CD1c-positive myeloid dendritic cell (primary cell): Measurements from ENCODE around the gene PPP2R5C.
A peak's percentile ranks its signal among the peaks of the same experiment; 100 is the strongest.

Experiments used
- DNase-seq: peaks from one replicate; pipeline ENCODE4 v3.0.0-alpha.2; 2016; ENCODE audit errors: extremely low spot score

PPP2R5C gene

DNA sequence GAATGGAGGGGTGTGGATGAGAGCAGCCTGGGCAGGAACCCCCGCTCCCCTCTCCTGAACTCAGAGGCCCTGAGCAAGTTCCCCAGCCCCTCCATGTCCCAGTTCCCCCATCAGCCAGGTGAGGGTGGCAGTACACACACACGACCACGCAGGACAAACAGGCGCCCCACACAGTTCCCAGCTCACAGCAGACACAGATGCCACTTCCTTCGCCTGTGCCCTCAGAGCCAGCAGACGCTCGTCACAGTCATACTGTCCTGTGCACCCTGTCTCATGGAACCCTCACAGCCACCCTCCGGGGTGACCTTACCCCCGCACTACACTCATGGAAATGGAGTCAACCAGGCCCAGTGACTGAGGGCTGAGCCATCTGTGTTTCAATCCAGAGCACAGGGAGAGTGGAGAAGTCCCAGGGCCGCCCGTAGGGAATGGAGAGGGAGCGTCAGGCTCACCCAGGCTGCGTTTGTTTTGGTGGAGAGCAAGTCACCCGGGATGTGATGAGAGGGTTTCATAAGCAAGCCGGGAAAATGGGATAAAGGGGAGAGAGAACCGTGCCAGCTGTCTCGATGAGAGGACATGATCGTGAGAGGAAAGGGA lies 155.4 kb downstream of the PPP2R5C start:
- DNase-seq, result no peak

DNA sequence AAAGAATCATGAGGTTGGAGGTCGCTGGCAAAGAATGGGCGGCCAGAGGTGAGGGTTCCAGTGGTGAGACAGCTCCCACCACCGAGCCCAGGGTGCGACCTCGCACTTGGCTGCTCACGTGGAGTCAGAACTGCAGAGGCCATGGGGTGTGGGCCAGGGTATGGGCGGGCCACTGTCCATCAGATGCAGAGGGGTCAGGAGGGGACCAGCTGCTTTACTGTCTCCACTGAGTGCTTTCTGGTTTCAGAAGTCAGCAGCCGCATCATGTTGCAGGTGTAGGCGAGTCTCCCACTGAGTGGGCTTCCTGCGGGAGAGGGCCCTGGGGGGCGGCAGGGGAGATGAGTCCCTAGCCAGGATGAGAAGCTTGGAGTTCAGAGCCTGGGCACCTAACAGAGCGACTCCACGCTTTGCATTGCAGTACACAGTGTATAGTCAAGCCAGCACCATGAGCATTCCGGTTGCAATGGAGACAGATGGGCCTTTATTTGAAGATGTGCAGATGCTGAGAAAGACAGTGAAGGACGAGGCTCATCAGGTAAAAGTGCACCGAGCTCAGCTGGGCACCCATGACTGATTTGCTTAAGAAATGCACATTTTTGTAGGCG lies 156.0 kb downstream of the PPP2R5C start:
- DNase-seq, result no peak

DNA sequence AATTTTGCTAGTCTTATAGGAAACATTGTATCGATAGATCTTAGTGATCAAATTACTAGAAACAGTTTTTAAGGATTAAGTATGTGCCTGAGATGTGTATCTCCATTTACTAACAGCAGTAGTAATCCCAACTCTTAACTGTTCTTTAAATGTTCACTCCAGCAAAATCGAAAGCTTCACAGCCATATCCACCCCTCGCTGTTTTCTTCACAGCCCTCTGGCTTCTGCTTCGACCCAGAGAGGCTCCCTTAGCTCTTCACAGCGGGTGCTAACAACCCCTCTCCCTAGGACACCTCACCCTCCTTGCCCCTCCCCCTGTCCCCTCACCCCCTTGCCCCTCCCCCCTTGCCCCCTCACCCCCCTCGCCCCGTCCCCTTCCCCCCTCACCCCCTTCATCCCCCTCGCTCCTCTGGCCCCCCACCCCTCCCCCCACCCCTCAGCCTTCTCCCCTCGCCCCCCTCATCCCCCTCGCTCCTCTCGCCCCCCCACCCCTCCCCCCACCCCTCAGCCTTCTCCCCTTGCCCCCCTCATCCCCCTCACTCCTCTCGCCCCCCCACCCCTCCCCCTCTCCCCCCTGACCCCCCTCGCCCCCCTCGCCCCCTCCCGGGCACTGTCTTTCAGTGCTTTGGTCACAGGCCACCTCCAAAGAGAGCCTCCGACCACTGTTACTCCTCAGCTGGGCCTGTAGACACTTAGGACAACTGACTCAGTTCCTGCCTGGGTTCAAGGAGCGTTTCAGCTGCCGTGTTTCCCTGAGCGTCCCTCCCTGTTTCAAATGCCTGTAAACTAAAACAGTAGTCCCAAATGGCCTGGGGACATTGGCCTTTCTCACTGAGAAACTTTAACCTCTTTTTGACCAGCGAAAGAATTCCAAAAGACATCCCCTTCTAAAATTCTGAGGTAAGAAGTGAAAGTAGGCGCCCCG lies 156.8 kb downstream of the PPP2R5C start:
- no peak for DNase-seq

DNA sequence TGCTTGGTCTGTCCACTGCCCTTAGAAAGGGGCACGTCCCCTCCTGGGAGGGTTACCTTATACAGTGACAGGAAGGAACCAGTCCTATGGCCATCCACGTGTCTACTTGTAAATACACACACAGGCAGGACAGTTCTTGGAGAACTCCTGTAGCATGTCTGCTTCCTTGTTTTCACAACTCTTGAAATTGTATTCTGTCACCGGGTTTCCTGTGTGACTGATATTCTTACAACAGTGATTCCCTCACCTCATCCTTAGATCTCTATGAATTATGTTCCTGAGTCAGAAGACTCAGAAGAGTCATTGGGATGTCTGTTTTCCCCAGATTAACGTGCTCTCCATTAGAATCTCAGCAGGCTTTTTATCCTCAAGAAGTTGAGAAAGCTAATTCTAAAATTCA lies 158.8 kb downstream of the PPP2R5C start:
- DNase-seq, result no peak

DNA sequence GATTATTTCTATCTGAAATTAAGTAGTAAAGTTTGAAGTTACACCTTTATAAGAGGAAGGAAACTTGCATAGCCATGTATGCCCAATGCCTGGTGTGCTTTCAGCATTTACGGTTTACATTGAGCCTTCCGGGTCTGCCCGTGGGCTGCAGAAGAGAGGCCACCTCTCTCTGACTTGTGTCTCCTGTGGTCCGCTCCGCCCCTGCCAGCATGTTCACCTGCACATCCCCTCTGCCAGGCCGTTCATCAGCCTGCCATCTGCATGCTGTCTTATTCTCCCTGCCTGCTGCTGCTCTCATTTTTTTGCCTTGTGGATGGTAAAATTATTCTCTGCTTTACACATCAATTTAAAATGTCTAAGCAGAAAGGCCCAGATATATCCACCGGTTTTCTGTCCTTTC lies 161.4 kb downstream of the PPP2R5C start:
- no peak for DNase-seq

DNA sequence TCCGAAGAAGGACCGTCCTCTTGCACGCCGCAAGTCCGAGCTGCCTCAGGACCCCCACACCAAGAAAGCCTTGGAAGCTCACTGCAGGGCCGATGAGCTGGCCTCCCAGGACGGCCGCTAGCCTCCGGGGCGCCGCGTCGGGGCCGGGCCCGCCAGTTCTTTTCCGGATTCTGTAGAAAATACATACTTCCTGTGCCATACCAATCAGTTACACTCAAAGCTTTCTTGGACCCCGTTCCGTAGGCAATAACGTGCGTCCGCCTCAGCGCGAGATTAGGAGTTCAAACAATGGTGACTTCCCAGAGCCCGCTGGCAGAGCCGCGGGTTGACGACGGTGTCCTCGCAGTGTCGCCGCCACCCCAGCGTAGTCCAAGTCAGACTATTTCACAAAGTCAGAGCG lies 163.6 kb downstream of the PPP2R5C start:
- no peak for DNase-seq

DNA sequence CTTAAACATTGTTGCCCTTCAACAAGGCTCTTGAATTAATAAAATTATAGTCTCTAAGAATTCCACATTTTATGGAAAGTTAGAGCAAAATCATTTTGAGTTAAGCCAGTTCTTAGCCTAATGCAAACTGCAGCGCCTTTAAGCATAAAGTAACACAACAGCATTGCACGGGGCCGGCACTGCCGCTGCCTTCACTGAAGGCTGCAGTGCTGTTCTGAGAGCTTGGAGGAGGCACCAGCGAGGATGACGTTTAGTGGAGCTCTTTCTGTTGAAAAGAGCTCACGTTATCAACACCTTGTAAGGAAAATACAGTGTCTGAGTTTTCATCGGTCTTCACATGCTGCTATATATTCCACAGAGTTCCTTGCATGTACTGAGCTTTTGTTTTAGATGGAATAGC lies 164.6 kb downstream of the PPP2R5C start:
- no peak for DNase-seq

DNA sequence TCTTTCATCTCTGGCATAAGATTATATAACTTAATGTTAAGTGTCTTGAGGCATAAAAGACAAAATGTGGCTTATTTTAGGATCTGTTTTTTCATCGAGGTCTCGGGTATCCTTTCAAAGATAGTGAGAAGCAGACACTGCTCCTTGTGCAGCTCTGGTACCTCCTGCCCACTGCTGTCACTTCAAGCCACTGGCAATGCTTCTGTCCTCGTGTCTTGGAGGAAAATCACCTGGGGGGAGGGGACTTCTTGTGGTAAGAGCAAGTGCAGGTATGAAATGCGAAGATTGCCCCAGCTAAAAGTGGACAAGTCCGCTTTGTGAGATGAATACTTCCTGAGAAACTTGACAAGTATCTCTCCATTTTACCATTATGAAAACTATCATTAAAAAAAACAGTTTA lies 165.1 kb downstream of the PPP2R5C start:
- DNase-seq, result no peak

DNA sequence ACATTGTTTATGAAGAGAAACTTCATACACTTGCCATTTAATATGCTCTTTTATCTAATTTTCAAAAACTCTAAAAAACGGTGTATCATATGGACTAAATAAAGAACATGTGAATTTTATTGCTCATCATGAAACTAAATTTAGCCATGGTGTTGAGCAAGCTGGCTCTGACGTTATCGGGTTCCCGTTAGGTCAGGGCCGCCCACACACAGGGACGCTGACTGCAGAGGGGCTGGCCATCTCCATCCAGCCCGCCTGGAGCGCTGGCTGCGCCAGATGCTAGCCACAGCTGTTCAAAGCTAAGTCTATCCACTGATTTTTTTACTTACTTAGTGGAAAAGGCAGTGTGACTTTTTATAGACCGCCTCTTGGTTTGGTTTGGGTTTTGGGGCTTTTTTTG lies 166.3 kb downstream of the PPP2R5C start:
- peak; percentile 97 for DNase-seq

DNA sequence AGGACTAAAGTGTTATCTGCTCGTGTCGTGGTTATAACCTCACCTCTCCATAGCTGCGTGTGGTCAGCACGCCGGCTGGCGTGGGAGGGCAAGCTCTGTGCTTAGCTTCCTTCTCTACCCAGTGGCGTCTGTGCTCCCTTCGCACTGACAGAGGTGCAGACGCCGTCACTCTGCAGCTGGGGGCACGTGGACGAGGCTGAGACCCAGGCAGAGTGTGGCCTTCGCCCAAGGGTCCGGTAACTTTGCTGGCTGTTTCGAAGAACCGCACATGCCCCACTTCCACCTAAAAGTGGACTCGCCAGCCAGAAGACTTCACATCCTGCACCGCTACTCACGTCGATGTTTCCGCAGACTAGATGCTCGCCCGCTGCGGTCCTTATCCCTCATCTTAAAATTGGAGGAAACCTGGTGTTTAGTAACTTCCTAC lies 166.9 kb downstream of the PPP2R5C start:
- no peak for DNase-seq

DNA sequence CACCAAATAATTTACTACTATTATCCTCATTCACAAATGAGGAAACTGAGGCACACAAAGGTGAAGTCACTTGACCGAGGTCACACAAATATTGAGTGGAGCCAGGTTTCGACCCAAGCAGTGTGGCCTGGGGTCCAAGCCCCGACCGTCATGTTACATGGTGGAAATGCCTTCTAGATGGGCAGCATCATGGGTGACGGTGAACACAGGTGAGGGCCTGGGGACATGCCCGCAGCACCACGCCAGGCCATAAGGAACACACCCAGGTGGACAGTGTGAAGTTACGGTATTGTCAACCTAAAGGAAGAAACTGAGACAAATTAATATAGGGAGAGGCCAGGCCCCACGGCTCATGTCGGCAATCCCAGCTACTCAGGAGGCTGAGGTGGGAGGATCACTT lies 167.6 kb downstream of the PPP2R5C start:
- no peak for DNase-seq

DNA sequence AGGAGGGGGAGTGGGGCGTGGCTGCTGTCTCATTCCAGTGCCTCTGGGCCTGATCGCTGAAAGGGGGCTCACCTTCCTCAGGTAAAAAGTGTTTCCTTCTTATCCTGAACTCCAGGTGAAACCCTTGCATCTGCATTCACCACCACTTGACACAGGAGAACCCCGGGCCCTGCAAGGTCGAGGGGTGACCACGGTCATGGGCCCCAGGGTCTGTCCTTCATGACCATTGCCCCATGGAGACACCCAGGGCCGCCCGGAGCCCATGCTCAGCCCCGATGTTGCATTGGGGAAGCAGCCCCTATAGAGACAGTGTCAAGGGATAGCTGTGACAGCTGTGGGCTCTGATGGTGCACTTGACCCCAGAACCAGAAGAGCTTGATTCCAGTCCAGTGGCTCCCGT lies 168.4 kb downstream of the PPP2R5C start:
- no peak for DNase-seq

DNA sequence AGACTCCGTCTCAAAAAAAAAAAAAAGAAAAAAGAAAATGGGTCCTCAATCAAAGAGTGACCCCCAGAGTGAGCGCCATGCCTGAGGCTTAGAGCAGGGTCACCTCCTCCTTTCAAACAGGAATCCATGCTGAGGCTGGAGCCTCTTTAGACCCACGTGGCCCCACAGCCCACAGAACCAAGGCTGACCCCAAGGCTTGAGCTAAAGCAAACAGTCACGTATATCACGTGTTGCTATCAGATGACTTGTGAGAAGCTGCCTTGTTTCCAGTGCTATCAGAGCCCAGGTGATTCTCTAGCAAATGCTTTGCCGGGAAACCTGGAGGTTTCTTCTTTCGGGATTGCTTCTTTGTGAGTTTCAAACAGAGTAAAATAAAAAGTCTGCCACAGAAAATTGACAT lies 171.2 kb downstream of the PPP2R5C start:
- no peak for DNase-seq

DNA sequence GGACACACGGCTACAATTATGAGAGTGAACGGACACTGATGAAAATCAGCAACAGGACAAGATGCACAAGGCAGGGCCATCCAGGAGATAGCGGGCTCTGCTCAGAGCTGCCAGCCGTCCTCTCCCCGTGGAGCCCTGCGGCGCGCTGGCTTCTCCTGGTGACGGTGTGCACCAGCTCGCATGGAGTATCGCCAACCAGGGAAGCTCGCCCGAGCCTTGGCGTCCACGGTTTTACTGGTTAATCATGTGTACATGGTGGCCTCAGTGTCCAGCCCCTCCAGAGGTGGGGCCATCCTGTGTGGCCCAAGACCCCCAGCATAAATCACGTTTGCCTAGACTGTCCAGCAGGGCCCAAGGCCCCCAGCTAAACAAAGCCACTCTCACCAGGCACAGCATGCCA lies 171.7 kb downstream of the PPP2R5C start:
- DNase-seq, result no peak

DNA sequence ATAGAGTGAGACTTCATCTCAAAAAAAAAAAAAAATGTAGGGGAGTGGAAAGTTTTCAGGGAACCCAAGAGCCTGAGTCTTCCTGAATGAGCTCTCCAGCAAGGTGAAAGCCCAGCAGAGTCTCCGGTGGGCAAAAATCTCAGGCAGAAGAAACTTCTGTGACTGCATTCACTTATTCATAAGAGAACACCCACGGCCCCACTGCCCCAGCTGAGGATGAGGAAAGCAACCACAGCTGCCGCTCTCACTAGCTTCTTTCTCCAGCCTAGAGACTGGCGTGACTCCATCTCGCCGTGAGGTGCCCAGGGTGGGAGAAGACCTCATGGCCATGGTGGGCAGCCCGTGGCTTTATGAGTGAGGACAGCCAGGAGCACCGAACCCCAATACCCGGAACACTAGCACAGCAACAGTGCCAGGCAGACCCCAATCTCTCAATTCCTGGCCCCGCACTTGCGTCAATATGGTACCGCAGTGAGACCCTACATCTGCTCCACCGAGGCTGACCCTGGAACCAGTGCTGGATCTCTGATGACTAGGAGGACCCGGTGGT lies 173.2 kb downstream of the PPP2R5C start:
- DNase-seq, result peak; percentile 37

DNA sequence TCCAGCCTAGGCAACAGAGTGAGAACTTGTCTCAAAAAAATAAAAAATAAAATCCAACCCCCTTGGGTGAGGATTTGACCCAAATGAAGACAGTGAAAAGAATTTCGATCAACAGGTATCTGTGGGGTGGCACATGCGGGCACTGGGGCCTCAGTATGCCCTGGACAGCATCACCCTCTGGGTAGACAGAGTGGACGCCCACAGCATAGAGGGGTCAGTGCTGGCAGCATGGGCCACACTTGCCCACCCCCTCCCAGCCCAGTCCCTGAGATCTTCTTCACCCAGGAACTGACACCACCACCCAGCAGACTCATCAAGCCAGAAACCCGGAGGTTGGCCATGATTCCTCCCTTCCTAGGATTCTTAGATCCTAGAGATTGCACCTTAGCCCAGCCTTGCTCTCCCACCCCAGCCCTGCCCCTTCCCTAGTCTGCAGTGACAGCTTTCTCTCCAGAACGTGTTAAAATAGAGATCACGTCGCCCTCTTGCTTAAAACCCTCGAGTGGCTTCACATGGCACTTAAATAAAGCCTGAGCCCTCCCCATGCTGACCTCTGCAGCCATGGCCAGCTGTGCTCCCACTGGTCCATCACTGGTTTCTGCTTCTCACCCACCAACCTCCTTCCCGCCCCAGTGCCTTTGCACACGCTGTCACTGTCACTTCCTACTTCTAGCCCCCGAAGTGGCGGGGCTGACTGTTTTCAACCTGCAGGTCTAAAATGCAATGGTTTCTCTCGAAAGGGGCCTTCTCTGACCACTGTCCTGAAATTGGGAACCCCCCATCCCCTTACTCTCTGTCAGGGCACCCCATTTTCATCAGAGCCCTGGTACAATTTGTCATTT lies 176.6 kb downstream of the PPP2R5C start:
- no peak for DNase-seq

DNA sequence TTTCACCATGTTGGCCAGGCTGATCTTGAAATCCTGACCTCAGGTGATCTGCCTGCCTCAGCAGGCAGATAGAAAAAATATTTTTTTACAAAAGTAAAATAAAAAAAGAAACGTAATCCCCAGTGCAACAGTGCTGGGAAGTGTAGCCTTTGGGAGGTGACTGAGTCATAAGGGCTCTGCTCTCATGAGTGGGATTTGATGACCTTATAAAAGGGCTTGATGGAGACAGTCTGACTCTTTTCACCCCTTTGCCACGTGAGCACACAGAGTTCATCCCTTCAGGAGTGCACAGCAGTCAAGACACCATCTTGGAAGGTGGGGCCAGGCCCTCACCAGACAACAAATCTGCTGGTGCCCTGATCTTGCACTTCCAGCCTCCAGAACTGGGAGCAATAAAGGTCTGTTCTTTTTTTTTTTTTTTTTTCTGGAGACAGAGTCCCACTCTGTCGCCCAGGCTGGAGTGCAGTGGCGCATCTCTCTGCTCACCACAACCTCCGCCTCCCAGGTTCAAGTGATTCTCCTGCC lies 178.2 kb downstream of the PPP2R5C start:
- no peak for DNase-seq

DNA sequence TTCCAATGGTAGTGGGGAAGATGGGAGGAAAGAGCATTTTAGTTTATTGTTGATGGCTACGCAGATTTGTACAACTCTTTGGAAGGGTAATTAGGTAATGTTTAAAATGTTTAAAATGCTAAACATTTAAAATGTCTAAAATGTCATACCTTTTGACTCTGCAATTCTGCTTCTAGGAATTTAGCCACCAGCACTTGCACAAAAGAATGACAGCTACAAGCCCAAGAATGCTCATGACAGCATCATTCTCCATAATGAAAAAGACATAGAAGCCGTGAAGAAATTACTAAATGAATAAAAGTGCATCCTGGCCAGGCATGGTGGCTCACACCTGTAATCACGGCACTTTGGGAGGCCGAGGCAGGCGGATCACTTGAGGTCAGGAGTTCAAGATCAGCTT lies 182.9 kb downstream of the PPP2R5C start:
- DNase-seq, result no peak

DNA sequence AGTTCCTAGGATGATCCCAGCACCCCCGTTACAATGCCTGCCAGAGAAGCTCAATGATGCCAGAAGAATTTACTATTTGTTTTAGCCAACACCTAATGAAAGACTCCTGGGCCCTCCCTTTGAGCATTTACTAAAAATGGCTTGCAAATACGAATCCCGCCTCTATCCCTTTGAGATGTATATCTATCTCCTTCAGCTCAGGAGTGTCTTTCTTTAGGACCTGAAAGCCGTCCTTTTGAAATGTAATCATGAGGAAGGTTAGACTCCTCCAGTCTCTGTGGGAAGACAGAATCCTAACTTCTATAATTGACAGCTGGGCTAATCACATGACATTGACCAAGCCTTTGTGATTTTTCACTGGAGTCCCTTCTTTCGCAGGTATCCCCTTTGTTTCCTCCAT lies 183.7 kb downstream of the PPP2R5C start:
- no peak for DNase-seq

DNA sequence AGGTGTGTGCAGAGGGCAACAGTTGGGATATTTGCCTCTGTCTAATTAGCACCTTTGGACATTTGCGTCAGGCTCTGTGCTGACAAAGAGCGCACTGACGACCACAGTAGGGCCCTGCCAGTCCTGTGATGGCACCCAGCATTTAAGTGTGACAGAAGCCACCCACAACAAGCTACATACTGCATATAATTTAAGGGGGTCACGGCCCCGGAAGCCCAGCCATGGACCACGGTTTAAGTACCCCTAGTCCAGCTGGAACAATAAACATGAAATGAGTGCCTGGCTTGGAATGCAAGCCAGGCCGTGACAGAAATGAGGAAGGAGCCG lies 186.0 kb downstream of the PPP2R5C start:
- no peak for DNase-seq

DNA sequence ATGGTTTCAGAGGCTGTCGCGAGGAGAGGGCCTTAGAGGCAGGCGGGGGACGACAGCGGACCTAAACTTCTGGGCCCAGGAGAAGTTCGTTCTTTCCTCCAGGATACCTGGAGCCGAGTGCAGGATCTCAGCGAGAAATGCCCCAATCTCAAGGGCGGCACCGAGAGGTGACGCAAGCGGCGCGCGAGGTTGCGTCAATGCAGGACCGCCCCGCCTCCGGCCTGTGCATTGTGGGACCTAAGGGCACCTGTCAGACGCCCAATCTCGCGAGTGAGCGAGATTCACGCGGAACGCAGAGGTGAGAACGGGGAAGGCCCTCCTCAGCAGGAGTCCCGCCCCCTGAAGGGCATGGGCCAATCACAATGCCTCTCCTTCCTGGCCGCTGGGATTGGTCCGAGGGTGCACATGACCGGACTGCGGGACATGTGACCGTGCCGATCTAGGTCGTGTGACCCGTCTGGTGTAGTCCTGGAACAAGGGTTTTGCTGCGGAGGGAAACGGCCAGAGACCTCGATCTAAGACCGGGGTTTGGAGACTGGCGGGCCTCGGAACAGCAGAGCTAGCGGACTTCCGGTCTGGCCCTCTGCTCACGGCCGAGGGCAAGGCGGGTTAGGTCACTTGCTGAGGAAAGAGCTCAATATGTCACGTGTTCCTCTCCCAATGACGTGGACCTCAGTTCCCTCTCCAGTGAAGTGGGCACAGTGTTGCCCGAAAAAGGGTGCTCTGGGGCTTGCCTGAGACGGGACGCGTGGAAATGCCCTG lies 186.6 kb downstream of the PPP2R5C start:
- DNase-seq, result peak; percentile 100
